Common myeloid progenitor, CD34-positive (primary cell): Measurements from ENCODE around the gene CTSC.
A peak's percentile ranks its signal among the peaks of the same experiment; 100 is the strongest.

Source experiments
- CTCF ChIA-PET: fragments of 350-600 bp; sonication (Branson Sonifier 250); formaldehyde crosslinking; loops from one replicate; lab custom pipeline; 2021; ENCODE audit warnings: antibody characterized with exemption; lab: Charles Lee
- POLR2A ChIA-PET: fragments of 350-600 bp; sonication (Branson Sonifier 250); formaldehyde crosslinking; loops from one replicate; lab custom pipeline; 2021; ENCODE audit warnings: antibody characterized with exemption; lab: Charles Lee
- DNase-seq, 3 donors: peaks; one replicate each; pipeline versions ENCODE4 v3.0.0 to v3.0.0-alpha.2; 2013
- H3K27ac ChIP-seq, 2 experiments: 1 replicate in 1 of 2; 2 replicates in 1 of 2; pipeline ENCODE4 v1.7.0; 2013; ENCODE audit warnings: inconsistent platforms in 2 of 2, low read length in 2 of 2, mild to moderate bottlenecking in 2 of 2, low read depth in 1 of 2, moderate library complexity in 1 of 2; ENCODE audit not compliant: severe bottlenecking in 2 of 2, insufficient read depth in 1 of 2, poor library complexity in 1 of 2
- H3K27me3 ChIP-seq, 5 experiments: replicated peaks in 2 of 5; 1 replicate in 3 of 5; 2 replicates in 2 of 5; pipeline versions ENCODE4 v1.6.1 to v1.7.0; 2013; ENCODE audit warnings: low read length in 4 of 5, mild to moderate bottlenecking in 2 of 5, moderate library complexity in 2 of 5, inconsistent platforms in 1 of 5; ENCODE audit not compliant: insufficient read depth in 5 of 5, control insufficient read depth in 4 of 5
- H3K36me3 ChIP-seq, 4 experiments: 1 replicate in 2 of 4; 2 replicates in 2 of 4; pipeline versions ENCODE4 v1.6.1 to v1.7.0; 2013; ENCODE audit warnings: low read length in 3 of 4, control low read depth in 1 of 4, mild to moderate bottlenecking in 1 of 4; ENCODE audit not compliant: control insufficient read depth in 4 of 4, insufficient read depth in 4 of 4
- H3K4me1 ChIP-seq, 4 experiments: 1 replicate in 3 of 4; 2 replicates in 1 of 4; pipeline versions ENCODE4 v1.6.1 to v1.7.1; 2013; ENCODE audit warnings: low read length in 3 of 4, mild to moderate bottlenecking in 3 of 4, control low read depth in 1 of 4, inconsistent platforms in 1 of 4, moderate library complexity in 1 of 4; ENCODE audit not compliant: control insufficient read depth in 4 of 4, insufficient read depth in 4 of 4; ENCODE audit errors: control extremely low read depth in 1 of 4
- H3K4me3 ChIP-seq, 7 experiments: 1 replicate in 4 of 7; 2 replicates in 3 of 7; pipeline versions ENCODE4 v1.5.1 to v1.7.0; 2013; ENCODE audit warnings: mild to moderate bottlenecking in 7 of 7, low read length in 6 of 7, moderate library complexity in 6 of 7, inconsistent platforms in 2 of 7, low read depth in 2 of 7, control low read depth in 1 of 7; ENCODE audit not compliant: insufficient read depth in 4 of 7, control insufficient read depth in 1 of 7; ENCODE audit errors: extremely low read depth in 1 of 7
- H3K9me3 ChIP-seq, 5 experiments: 1 replicate in 4 of 5; 2 replicates in 1 of 5; pipeline versions ENCODE4 v1.6.1 to v1.7.1; 2013; ENCODE audit warnings: low read length in 4 of 5, mild to moderate bottlenecking in 2 of 5, inconsistent platforms in 1 of 5, low read depth in 1 of 5, moderate library complexity in 1 of 5; ENCODE audit not compliant: control insufficient read depth in 4 of 5, insufficient read depth in 2 of 5; ENCODE audit errors: control extremely low read depth in 1 of 5
- WGBS: methylation state at CpG from one replicate; pipeline ENCODE4 v1.1.5; 2013; ENCODE audit not compliant: insufficient coverage; 5-methylcytosine and 5-hydroxymethylcytosine counted together

The CTSC gene

GRCh38 chr11:88341522-88342251, 4.2 kb upstream of the CTSC start:
- DNase-seq = no peak
- CTCF ChIA-PET = no interaction called here
- H3K4me3 ChIP-seq = no peak overlapping the region
- no peak overlapping the region for H3K27ac ChIP-seq
- 91% methylated on average over 4 of the region's 4 CpGs for WGBS
- no peaks in the 10 kb centered on the region for H3K9me3 ChIP-seq
- POLR2A ChIA-PET = interaction anchor here (0.6 kb wide), 1 partner anchor 31 kb away, joined by 4 read pairs; no protein-coding TSS in a partner anchor
- H3K27me3 ChIP-seq = no peaks in the 10 kb centered on the region
- no peaks in the 10 kb centered on the region for H3K36me3 ChIP-seq
- H3K4me1 ChIP-seq = peaks cover 4 to 41% (median 15%) of the 10 kb centered on the region in 4 experiments

DNA sequence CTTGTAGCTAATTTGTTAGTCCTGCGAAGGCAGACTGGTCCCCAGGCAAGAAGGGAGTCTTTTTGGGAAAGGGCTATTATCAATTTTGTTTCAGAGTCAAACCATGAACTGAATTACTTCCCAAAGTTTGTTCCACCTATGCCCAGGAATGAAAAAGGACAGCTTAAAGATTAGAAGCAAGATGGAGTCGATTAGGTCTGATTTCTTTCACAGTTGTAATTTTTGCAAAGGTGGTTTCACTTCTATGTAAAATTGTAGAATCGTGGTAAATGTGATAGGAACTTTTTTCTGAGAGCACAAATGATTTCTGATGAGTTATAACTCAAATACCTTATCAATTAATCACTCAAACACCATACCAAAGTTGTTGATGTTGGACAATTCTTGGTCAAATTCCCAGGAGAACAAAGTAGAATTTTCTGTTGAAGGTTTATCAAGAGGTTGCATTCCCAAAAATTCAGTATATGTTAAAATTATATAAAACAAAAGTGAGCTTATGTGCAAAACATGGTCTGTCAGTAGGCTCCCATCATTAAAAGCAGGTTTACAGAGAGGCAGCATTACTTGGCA, 2.9 kb upstream of the CTSC start:
- POLR2A ChIA-PET = no interaction called here
- no peak for DNase-seq
- Histone ChIP-seq H3K9me3 (no peaks in the 10 kb centered on the region), H3K36me3 (peaks cover 0 to 6% (median 0%) of the 10 kb centered on the region in 4 experiments), H3K27me3 (no peaks in the 10 kb centered on the region), H3K4me1 (peaks cover 4 to 43% (median 23%) of the 10 kb centered on the region in 4 experiments), H3K27ac (no peak overlapping the region), H3K4me3 (no peak overlapping the region)
- CTCF ChIA-PET = no interaction called here
- 100% methylated on average over 2 of the region's 3 CpGs for WGBS

DNA sequence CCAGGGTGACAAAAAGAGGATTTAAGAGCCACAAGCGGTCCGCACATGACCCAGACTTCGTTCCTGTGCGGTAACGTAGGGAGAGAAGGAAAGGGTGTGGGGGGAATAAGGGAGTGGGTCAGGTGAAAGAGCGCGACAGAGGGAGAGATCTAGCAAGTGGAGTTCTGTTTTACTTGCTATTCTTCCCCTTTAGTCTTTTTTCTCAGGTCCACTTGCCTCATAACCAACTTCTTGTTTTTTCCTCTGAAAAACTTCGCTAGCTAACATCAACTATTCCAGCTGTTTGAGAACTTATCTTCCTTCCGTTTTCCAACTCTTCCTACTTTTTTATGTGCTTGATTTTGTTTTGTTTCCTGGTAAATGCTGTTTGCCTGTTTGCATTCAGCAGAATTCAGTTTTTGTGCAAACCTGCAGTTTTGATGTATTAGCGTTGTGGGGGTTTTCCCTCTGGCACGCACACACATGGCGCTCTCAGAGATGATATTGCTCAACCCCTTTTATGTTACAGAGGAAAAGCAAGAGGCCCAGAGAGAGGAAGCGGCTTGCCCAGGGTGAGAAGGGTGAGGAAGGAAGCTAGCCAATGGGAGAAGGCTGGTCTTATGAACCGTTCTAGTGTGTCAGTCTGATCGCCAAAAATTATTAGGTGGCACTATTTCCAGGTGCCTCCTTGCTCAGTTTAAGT, 592 bp upstream of the CTSC start:
- peak; percentile 67 to 88 (median 86) for DNase-seq
- CTCF ChIA-PET = interaction anchor here (1.1 to 3.3 kb wide), 8 partner anchors 9 to 75 kb away, joined by 3 to 12 read pairs (median 4); no protein-coding TSS in a partner anchor
- peak overlapping the region; percentile 56 to 90 for H3K27ac ChIP-seq
- H3K4me3 ChIP-seq = peak overlapping the region; percentile 71 to 98 (median 92)
- H3K9me3 ChIP-seq = no peaks in the 10 kb centered on the region
- 0% methylated on average over 8 of the region's 15 CpGs for WGBS
- peaks cover 4 to 29% (median 11%) of the 10 kb centered on the region in 4 experiments for H3K36me3 ChIP-seq
- POLR2A ChIA-PET = interaction anchor here (0.7 kb wide), 1 partner anchor 17 kb away, joined by 8 read pairs; no protein-coding TSS in a partner anchor
- no peaks in the 10 kb centered on the region for H3K27me3 ChIP-seq
- peaks cover 4 to 54% (median 26%) of the 10 kb centered on the region in 4 experiments for H3K4me1 ChIP-seq

DNA sequence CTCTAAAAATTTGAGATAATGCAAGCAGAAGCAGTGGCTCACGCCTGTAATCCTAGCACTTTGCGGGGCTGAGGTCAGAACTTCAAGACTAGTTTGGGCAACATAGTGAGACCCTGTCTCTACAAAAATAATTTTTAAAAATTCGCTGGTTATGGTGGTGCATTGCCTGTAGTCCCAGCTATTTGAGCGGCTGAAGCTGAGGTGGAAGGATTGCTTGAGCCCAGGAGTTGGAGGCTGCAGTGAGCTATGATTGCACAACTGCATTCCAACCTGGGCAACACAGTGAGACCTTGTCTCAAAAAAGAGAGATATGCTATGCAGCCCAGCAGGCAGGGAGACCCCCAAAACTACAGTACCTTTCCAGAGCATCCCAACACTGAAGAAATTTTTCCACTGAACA, 2.3 kb downstream of the CTSC start:
- Histone ChIP-seq H3K4me3 (peak overlapping the region in 1 of 7 experiments; percentile 98), H3K36me3 (peaks cover 15 to 56% (median 31%) of the 10 kb centered on the region in 4 experiments), H3K9me3 (no peaks in the 10 kb centered on the region), H3K4me1 (peaks cover 4 to 50% (median 26%) of the 10 kb centered on the region in 4 experiments), H3K27me3 (no peaks in the 10 kb centered on the region), H3K27ac (no peak overlapping the region)
- ChIA-PET POLR2A (no interaction called here), CTCF (interaction anchor here (1.0 kb wide), 1 partner anchor 10 kb away, joined by 3 read pairs; no protein-coding TSS in a partner anchor)
- DNase-seq = no peak
- WGBS = 75% methylated on average over 4 of the region's 4 CpGs

- Histone ChIP-seq H3K4me1 (peaks cover 8 to 41% (median 26%) of the 10 kb centered on the region in 4 experiments), H3K27ac (no peak overlapping the region), H3K9me3 (no peaks in the 10 kb centered on the region), H3K27me3 (no peaks in the 10 kb centered on the region), H3K36me3 (peaks cover 18 to 65% (median 35%) of the 10 kb centered on the region in 4 experiments), H3K4me3 (peak overlapping the region in 1 of 7 experiments; percentile 98)
- no peak for DNase-seq
- ChIA-PET CTCF (interaction anchor here (1.3 kb wide), 1 partner anchor 27 kb away, joined by 3 read pairs; no protein-coding TSS in a partner anchor), POLR2A (no interaction called here)
- WGBS = no CpG with 5 or more reads among the region's 2 CpGs
Measured at GRCh38 chr11:88333862-88334261, 3.7 kb downstream of the CTSC start.

DNA sequence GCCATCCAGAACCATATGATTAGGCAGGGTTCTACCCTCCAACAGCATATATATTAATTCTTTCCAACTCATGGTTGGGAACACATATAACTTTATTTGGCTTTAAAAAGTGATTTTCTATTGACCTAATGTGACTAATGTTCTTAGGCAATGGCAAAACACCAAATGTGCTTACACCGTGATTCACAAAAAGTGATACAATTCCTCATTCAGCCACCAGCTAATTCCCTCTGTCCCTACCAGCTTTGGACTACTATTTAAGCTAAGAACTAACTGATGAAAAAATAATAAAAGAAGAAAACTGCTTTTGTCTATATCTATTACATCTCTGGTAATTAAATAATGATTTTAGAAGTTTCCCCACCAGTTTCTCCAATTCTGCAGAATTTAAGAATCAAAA, 4.7 kb downstream of the CTSC start:
- Histone ChIP-seq H3K4me1 (peaks cover 4 to 40% (median 17%) of the 10 kb centered on the region in 4 experiments), H3K36me3 (peaks cover 19 to 74% (median 37%) of the 10 kb centered on the region in 4 experiments), H3K9me3 (no peaks in the 10 kb centered on the region), H3K4me3 (no peak overlapping the region), H3K27ac (no peak overlapping the region), H3K27me3 (no peaks in the 10 kb centered on the region)
- WGBS = no CpG with 5 or more reads among the region's 1 CpG
- ChIA-PET CTCF (no interaction called here), POLR2A (no interaction called here)
- no peak for DNase-seq
